GM13976 (cell line): ENCODE data around the gene USP53.
"Not testable (repeated sequence)": the region's sequence is repeated elsewhere in the genome, so short reads cannot be mapped to it uniquely, and the experiment has no call there.

Experiments
- DNase-seq: peaks from one replicate; pipeline ENCODE4 v3.0.0; 2012; ENCODE audit warnings: low spot score
- CTCF ChIP-seq: IDR thresholded peaks from 2 replicates; pipeline ENCODE4 v1.5.1; 2012; ENCODE audit warnings: borderline replicate concordance, mild to moderate bottlenecking; ENCODE audit not compliant: insufficient read depth; ENCODE audit errors: extremely low read depth, missing control alignments, control extremely low read depth
- in situ Hi-C: fragments of 300-500 bp; cut with MboI; formaldehyde crosslinking; loops from one replicate; pipeline ENCODE4 v1.12.0; 2022; ENCODE audit warnings: low sequenced_read_pairs, mixed read lengths, inconsistent platforms; ENCODE audit not compliant: unreplicated experiment

Gene USP53

GRCh38 chr4:119240568-119240967, 28.1 kb downstream of the USP53 start:
- no peak for TF ChIP-seq CTCF
- DNase-seq = no peak
- in situ Hi-C loops = no loop called here

- in situ Hi-C loops = no loop called here
Measured at GRCh38 chr4:119242417-119242816, 29.9 kb downstream of the USP53 start.

GRCh38 chr4:119243868-119244267, 31.4 kb downstream of the USP53 start:
- TF ChIP-seq CTCF = no peak
- in situ Hi-C loops = no loop called here
- no peak for DNase-seq

More at GRCh38 chr4:119242417-119242816, 29.9 kb downstream of the USP53 start:
- no peak for TF ChIP-seq CTCF
- no peak for DNase-seq

GRCh38 chr4:119244344-119244743, 31.8 kb downstream of the USP53 start:
- no peak for DNase-seq
- in situ Hi-C loops = no loop called here

GRCh38 chr4:119244832-119245231, 32.3 kb downstream of the USP53 start:
- TF ChIP-seq CTCF = no peak
- in situ Hi-C loops = no loop called here
- DNase-seq = no peak

More at GRCh38 chr4:119244344-119244743, 31.8 kb downstream of the USP53 start:
- TF ChIP-seq CTCF = no peak

GRCh38 chr4:119246177-119246733, 33.7 kb downstream of the USP53 start:
- TF ChIP-seq CTCF = no peak
- in situ Hi-C loops = no loop called here
- DNase-seq = no peak

GRCh38 chr4:119251037-119251436, 38.5 kb downstream of the USP53 start:
- DNase-seq, in situ Hi-C loops: not testable (repeated sequence)

- DNase-seq, in situ Hi-C loops: not testable (repeated sequence)
Measured at GRCh38 chr4:119255223-119255622, 42.7 kb downstream of the USP53 start.
